AG09309 (cell line): Measurements from ENCODE around the gene DNAJB8.

ENCODE experiments used
- DNase-seq: peaks from one replicate; pipeline ENCODE4 v3.0.0-alpha.2; 2010; ENCODE audit warnings: low read depth
- H3K4me3 ChIP-seq: 2 replicates; pipeline ENCODE4 v1.5.1; 2011; ENCODE audit warnings: mild to moderate bottlenecking, low read depth, low read length, moderate library complexity; ENCODE audit not compliant: control insufficient read depth
- TF ChIP-seq, protein P1 (sequence below): IDR thresholded peaks from 2 replicates; pipeline ENCODE4 v1.5.1; 2011; ENCODE audit warnings: mild to moderate bottlenecking, low read depth, low read length, inconsistent platforms; ENCODE audit not compliant: insufficient read depth, control insufficient read depth; ENCODE audit errors: missing control alignments

DNAJB8 gene

DNA sequence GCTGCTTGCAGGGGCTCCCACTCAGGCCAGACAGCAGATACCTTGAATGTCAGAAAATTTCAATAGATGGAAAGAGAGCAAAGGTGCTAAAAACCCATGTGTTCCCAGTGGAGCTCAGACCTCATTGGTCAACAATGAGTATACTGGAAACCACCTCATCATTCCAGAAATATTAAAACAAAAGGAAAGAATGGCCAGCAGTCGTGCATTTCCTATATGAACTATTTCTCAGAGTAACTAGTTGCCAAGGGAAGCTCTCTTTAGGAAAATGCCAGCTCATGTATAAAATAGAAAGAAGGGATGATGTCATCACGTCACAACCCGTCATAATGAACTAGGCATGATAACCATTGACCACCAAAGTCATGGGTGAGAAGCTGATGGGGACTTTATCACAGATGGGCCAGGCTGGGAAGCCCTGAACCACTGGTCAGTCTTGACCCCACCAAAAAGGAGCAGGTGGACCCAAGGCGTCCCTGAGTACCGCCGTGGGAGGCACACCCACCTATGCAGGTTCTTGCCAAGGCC, 17.5 kb downstream of the DNAJB8 start:
- no peak overlapping the region for H3K4me3 ChIP-seq
- TF ChIP-seq, protein P1, sequence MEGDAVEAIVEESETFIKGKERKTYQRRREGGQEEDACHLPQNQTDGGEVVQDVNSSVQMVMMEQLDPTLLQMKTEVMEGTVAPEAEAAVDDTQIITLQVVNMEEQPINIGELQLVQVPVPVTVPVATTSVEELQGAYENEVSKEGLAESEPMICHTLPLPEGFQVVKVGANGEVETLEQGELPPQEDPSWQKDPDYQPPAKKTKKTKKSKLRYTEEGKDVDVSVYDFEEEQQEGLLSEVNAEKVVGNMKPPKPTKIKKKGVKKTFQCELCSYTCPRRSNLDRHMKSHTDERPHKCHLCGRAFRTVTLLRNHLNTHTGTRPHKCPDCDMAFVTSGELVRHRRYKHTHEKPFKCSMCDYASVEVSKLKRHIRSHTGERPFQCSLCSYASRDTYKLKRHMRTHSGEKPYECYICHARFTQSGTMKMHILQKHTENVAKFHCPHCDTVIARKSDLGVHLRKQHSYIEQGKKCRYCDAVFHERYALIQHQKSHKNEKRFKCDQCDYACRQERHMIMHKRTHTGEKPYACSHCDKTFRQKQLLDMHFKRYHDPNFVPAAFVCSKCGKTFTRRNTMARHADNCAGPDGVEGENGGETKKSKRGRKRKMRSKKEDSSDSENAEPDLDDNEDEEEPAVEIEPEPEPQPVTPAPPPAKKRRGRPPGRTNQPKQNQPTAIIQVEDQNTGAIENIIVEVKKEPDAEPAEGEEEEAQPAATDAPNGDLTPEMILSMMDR = no peak
- DNase-seq = no peak

- DNase-seq = no peak
- TF ChIP-seq, protein P1 = no peak
- no peak overlapping the region for H3K4me3 ChIP-seq
Measured at GRCh38 chr3:128448491-128448890, 18.2 kb downstream of the DNAJB8 start.

DNA sequence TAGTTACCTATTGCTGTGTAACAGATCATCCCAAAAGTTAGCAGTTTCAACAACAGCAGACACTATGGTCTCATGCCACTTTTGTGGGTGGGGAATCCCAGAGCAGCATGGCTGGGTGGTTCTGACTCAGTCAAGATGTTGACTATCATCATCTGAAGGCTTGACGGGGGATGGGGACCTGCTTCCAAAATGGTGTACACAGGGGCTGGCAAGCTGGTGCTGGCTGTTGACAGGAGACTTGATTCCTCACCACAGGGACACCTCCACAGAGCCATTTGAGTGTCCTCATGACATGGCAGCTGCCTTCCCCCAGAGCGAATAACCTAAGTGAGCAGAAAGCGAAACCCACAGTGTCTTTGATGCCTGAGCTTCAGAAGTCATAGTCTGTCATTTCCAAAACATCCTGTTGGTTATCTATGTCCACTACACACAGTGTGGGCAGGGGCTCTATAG, 19.1 kb downstream of the DNAJB8 start:
- TF ChIP-seq, protein P1 = no peak
- H3K4me3 ChIP-seq = no peak overlapping the region
- DNase-seq = no peak

DNA sequence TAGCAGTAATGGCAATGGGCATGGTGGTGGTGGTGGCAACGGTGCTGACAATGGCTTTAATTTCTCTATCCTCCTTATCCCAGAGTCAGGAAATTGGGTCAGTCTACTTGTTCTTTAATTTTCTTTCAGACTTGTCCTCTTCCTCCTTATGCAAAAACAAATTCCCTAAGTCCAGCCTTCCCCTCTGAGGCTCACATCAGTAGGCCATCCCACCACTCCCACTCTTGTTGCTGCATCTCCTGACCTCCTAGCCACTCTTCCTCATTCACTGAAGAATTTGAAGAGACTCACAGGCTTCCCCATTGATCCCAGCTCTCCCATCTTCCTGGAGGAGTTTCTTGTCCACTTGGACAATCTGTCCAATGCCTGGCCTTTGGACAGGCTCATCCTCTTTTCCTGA, 19.9 kb downstream of the DNAJB8 start:
- TF ChIP-seq, protein P1 = no peak
- DNase-seq = no peak
- H3K4me3 ChIP-seq = no peak overlapping the region

GRCh38 chr3:128445357-128445756, 21.3 kb downstream of the DNAJB8 start:
- TF ChIP-seq, protein P1 = no peak
- no peak overlapping the region for H3K4me3 ChIP-seq
- no peak for DNase-seq

DNA sequence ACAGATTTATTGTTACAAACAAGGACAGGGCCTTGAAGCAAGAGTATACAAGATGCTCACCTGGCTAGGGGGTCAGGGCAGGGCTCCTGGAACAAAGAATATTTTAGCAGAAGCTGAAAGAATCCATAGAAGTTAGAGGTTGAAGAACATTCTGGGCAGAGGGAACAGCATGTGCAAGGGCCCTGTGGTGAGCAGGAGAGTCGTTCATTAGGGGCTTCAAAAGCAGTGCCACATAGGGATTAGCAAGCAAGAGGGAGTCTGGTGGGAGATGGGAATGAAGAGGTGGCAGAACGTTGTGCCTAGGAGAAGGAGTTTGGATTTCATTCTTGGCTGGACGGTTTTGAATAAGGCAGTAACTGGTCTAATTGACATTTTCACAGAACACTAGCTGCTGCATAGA, 22.9 kb downstream of the DNAJB8 start:
- TF ChIP-seq, protein P1 = no peak
- no peak for DNase-seq
- H3K4me3 ChIP-seq = no peak overlapping the region

DNA sequence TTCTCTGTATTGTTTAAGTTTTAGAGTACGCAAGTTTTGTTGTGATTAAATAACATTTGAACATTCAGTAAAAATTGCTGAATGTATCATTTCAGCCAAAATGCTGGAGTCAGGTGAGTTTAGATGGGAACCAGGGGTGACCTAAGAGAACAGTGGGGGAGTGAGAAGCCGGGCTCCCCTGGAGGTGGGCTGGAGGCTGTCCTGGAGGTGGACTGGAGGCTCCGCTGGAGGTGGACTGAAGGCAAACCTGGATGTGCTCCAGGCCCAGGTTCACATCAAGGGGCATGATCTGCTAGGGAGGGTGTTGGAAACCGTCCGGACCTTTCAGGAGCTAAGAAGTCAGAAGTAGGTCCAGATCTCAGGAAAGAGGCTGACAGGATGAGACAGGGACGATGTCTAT, 23.7 kb downstream of the DNAJB8 start:
- no peak for DNase-seq
- TF ChIP-seq, protein P1 = no peak
- H3K4me3 ChIP-seq = no peak overlapping the region
